ENCODE results near the gene RAB7A.

DNA sequence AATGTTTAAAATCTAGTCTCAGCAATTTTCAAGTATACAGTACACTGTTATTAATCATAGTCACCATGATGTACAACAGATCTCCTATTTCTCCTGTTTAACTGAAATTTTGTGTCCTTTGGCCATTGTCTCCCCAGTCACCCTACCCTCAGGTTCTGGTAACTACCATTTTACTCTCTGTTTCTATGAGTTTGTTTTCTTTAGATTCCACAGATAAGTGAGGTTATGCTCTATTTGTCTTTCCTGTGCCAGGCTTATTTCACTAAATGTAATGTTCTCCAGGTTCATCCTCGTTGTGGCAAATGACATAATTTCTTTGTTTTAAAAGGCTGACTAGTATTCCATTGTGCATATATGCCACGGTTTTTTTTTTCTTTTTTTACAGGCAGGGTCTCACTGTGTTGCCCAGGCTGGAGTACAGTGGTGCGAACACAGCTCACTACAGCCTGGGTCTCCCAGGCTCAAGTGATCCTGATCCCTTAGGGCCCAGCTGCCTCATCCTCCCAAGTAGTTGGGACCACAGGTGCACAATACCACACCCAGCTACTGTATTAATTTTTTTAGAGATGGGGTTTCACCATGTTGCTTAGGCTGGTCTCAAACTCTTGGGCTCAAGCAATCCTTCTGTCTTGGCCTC is 50.0 kb downstream of the RAB7A start:
- TF ChIP-seq, protein P1, sequence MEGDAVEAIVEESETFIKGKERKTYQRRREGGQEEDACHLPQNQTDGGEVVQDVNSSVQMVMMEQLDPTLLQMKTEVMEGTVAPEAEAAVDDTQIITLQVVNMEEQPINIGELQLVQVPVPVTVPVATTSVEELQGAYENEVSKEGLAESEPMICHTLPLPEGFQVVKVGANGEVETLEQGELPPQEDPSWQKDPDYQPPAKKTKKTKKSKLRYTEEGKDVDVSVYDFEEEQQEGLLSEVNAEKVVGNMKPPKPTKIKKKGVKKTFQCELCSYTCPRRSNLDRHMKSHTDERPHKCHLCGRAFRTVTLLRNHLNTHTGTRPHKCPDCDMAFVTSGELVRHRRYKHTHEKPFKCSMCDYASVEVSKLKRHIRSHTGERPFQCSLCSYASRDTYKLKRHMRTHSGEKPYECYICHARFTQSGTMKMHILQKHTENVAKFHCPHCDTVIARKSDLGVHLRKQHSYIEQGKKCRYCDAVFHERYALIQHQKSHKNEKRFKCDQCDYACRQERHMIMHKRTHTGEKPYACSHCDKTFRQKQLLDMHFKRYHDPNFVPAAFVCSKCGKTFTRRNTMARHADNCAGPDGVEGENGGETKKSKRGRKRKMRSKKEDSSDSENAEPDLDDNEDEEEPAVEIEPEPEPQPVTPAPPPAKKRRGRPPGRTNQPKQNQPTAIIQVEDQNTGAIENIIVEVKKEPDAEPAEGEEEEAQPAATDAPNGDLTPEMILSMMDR (IDR thresholded peaks at IDR 0.05; ENCODE audit: poor library complexity, severe bottlenecking) = no peak
- TF ChIP-seq, protein P2, sequence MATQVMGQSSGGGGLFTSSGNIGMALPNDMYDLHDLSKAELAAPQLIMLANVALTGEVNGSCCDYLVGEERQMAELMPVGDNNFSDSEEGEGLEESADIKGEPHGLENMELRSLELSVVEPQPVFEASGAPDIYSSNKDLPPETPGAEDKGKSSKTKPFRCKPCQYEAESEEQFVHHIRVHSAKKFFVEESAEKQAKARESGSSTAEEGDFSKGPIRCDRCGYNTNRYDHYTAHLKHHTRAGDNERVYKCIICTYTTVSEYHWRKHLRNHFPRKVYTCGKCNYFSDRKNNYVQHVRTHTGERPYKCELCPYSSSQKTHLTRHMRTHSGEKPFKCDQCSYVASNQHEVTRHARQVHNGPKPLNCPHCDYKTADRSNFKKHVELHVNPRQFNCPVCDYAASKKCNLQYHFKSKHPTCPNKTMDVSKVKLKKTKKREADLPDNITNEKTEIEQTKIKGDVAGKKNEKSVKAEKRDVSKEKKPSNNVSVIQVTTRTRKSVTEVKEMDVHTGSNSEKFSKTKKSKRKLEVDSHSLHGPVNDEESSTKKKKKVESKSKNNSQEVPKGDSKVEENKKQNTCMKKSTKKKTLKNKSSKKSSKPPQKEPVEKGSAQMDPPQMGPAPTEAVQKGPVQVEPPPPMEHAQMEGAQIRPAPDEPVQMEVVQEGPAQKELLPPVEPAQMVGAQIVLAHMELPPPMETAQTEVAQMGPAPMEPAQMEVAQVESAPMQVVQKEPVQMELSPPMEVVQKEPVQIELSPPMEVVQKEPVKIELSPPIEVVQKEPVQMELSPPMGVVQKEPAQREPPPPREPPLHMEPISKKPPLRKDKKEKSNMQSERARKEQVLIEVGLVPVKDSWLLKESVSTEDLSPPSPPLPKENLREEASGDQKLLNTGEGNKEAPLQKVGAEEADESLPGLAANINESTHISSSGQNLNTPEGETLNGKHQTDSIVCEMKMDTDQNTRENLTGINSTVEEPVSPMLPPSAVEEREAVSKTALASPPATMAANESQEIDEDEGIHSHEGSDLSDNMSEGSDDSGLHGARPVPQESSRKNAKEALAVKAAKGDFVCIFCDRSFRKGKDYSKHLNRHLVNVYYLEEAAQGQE (IDR thresholded peaks at IDR 0.05; ENCODE audit: borderline replicate concordance) = no peak
- no peak for TF ChIP-seq EZH2 (IDR thresholded peaks at IDR 0.05; ENCODE audit: borderline replicate concordance, insufficient read depth, low read length, poor library complexity, severe bottlenecking)
- no peak for TF ChIP-seq TAF1 (IDR thresholded peaks at IDR 0.05; ENCODE audit: low read depth)
- no peak for TF ChIP-seq EP300 (conservative IDR thresholded peaks at IDR 0.05; ENCODE audit: poor library complexity, severe bottlenecking)
- TF ChIP-seq POLR2AphosphoS5 (IDR thresholded peaks at IDR 0.05) = no peak
- TF ChIP-seq MXI1 (conservative IDR thresholded peaks at IDR 0.05; ENCODE audit: poor library complexity, severe bottlenecking) = no peak

All from neural cell (in vitro differentiated cells).